ENCODE results near the gene KIAA2012. TPM values are rescaled to one million over a fixed set of nuclear protein-coding genes. Genes with fewer than 3 reads are reported as not detected.

KIAA2012 gene
- total RNA-seq, 1 donor from 2014 or later, result 1.3 TPM

GRCh38 chr2:202035089-202035940 is 37.7 kb upstream of the KIAA2012 start:
- Mint-ChIP-seq H3K9me3 (no peaks in the 10 kb centered on the region), H3K36me3 (peaks cover 8% of the 10 kb centered on the region), H3K4me1 (ENCODE audit: unreplicated experiment) (peaks cover 31% of the 10 kb centered on the region), H3K27ac (no peak overlapping the region), H3K4me3 (no peak overlapping the region), H3K27me3 (peaks cover 11% of the 10 kb centered on the region)
- DNase-seq (ENCODE audit: extremely low spot score, unreplicated experiment), result peak; percentile 81
- peak; percentile 78 for TF ChIP-seq CTCF (conservative IDR thresholded peaks at IDR 0.05)

GRCh38 chr2:202035941-202036372 is 37.1 kb upstream of the KIAA2012 start:
- Mint-ChIP-seq H3K4me3 (no peak overlapping the region), H3K27me3 (peaks cover 11% of the 10 kb centered on the region), H3K27ac (no peak overlapping the region), H3K36me3 (peaks cover 8% of the 10 kb centered on the region), H3K9me3 (no peaks in the 10 kb centered on the region), H3K4me1 (ENCODE audit: unreplicated experiment) (peaks cover 36% of the 10 kb centered on the region)
- TF ChIP-seq CTCF (conservative IDR thresholded peaks at IDR 0.05), result no peak
- DNase-seq (ENCODE audit: extremely low spot score, unreplicated experiment), result no peak

GRCh38 chr2:202036601-202037037 is 36.4 kb upstream of the KIAA2012 start:
- Mint-ChIP-seq H3K4me1 (ENCODE audit: unreplicated experiment) (peaks cover 32% of the 10 kb centered on the region), H3K4me3 (no peak overlapping the region), H3K9me3 (no peaks in the 10 kb centered on the region), H3K36me3 (peaks cover 8% of the 10 kb centered on the region), H3K27me3 (peaks cover 9% of the 10 kb centered on the region), H3K27ac (no peak overlapping the region)
- TF ChIP-seq CTCF (conservative IDR thresholded peaks at IDR 0.05), result no peak
- peak; percentile 74 for DNase-seq (ENCODE audit: extremely low spot score, unreplicated experiment)

- no peak overlapping the region for H3K27ac Mint-ChIP-seq
- peaks cover 8% of the 10 kb centered on the region for H3K36me3 Mint-ChIP-seq
- H3K4me1 Mint-ChIP-seq (ENCODE audit: unreplicated experiment), result peaks cover 28% of the 10 kb centered on the region
- peaks cover 6% of the 10 kb centered on the region for H3K27me3 Mint-ChIP-seq
- H3K4me3 Mint-ChIP-seq, result no peak overlapping the region
- no peak for TF ChIP-seq CTCF (conservative IDR thresholded peaks at IDR 0.05)
- DNase-seq (ENCODE audit: extremely low spot score, unreplicated experiment), result no peak
- H3K9me3 Mint-ChIP-seq, result no peaks in the 10 kb centered on the region
Measured at GRCh38 chr2:202037086-202037485, 36.0 kb upstream of the KIAA2012 start.

GRCh38 chr2:202038471-202039277 is 34.4 kb upstream of the KIAA2012 start:
- H3K4me1 Mint-ChIP-seq (ENCODE audit: unreplicated experiment), result peaks cover 33% of the 10 kb centered on the region
- H3K27me3 Mint-ChIP-seq, result no peaks in the 10 kb centered on the region
- TF ChIP-seq CTCF (conservative IDR thresholded peaks at IDR 0.05), result no peak
- no peak for DNase-seq (ENCODE audit: extremely low spot score, unreplicated experiment)
- peak overlapping the region; percentile 83 for H3K4me3 Mint-ChIP-seq
- H3K27ac Mint-ChIP-seq, result peak overlapping the region; percentile 54
- H3K9me3 Mint-ChIP-seq, result no peaks in the 10 kb centered on the region
- peaks cover 8% of the 10 kb centered on the region for H3K36me3 Mint-ChIP-seq
